D341Med (cell line): ENCODE measurements around the gene LASP1.
"Not testable (repeated sequence)": the region's sequence is repeated elsewhere in the genome, so short reads cannot be mapped to it uniquely, and the experiment has no call there.

Experiments
- DNase-seq: peaks from one replicate; pipeline ENCODE4 v3.0.0; 2012; ENCODE audit warnings: low spot score

LASP1 gene

DNA sequence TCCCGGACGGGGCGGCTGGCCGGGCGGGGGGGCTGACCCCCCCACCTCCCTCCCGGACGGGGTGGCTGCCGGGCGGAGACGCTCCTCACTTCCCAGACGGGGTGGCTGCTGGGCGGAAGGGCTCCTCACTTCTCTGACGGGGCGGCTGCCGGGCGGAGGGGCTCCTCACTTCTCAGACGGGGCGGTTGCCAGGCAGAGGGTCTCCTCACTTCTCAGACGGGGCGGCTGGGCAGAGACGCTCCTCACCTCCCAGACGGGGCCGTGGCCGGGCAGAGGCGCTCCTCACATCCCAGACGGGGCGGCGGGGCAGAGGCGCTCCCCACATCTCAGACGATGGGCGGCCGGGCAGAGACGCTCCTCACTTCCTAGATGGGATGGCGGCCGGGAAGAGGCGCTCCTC, 60.9 kb downstream of the LASP1 start:
- not testable (repeated sequence) for DNase-seq

DNA sequence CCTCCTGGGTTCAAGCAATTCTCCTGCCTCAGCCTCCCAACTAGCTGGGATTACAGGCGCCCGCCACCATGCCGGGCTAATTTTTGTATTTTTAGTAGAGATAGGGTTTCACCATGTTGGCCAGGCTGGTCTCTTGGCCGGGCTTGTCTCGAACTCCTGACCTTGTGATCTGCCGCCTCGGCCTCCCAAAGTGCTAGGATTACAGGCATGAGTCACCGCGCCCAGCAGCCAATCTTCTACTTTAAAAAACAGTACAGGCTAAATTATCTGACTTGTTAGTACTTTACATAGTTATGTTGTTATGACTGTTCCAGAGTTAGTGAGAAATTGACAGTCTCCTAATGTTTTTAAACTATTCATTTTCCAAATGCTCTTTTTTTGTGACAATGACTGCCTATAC, 64.1 kb downstream of the LASP1 start:
- not testable (repeated sequence) for DNase-seq

DNA sequence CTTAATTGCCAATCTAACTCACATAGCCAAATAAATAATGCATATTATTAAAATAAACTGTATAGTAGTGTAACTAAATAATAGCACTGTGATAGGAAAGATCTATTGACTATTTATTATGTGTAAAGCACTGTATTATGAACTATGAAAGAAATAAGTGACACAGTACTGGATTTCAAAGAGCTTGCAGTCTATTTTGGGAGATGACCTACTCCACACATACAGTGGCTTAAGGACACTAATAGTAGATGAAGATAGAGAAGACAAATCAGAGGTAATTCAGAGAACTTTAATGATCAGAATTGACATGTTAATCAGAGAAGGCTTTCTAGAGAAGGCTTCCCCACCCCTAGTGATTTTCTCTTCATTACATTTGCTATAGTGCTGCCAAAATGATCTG, 70.1 kb downstream of the LASP1 start:
- no peak for DNase-seq

DNA sequence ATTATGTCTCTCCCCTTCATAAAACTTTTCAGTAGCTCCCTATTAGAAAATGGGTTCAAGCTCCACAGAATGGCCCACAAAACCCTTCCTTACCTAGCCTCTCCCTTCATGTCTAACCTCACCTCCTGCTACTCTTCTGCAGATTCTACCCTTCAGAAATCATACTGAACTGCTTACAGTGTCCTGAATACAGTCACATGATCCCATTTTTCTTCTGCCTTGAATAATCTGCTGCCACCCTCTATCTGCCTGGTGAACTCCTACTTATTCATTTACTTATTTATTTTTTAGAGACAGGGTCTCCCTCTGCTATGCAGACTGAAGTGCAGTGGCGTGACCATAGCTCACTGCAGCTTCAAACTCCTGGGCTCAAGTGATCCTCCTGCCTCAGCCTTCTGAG, 70.5 kb downstream of the LASP1 start:
- DNase-seq: no peak

DNA sequence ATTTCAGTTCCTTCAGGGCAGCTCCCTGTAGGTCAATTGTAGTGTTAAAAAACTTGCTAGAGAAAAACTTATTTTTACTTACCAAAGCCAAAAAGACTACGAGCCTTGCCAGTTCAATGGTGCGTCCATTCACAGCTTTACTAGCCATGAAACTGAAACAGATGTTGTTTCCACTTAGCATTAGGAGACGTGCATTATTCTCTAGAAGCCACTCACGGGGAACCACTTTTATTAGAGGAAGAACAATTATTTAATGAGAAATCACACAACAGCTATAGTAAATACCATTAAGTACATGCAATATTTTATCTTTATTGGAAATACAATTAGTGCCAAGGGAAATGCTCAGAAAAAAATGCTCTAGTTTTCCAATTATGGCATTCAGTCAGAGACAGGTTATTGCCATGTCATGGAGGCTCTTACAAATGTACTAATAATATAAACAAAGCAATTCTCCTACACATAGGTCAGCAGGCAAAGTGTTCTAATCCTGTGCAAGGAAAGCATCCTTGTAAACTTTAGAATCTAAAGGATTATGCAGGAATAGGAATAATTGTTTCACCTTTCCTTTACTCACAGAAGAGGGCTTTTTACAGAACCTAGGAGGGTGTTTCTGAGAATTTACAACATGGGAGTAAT, 73.0 kb downstream of the LASP1 start:
- DNase-seq: no peak

DNA sequence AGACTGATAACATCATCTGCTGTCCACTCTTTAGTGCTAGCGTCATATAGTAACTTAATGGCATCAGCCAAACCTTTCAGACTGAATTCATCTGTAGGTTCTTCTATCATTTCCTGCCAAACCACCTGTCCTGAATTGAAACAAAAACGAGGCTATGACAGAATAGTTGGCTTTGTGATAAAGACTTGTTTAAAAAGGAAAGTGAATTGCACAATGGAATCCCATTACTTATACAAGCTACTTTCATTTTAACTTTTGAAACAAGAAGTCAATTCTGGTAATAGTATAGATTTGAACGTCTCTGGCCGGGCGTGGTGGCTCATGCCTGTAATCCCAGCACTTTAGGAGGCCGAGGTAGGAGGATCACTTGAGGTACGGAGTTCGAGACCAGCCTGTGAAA, 73.7 kb downstream of the LASP1 start:
- no peak for DNase-seq

DNA sequence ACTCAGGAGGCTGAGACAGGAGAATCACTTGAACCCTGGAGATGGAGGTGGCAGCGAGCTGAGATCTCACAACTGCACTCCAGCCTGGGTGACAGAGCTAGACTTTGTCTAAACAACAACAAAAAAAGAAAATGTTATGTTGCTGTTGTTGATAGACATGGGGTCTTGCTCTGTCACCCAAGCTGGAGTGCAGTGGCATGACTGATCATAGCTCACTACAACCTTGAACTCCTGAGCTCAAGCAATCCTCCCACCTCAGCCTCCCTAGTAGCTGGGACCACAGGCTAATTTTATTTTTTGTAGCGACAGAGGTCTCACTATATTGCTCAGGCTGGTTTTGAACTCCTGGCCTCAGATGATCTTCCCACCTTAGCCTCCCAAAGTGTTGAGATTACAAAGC, 77.3 kb downstream of the LASP1 start:
- no peak for DNase-seq

DNA sequence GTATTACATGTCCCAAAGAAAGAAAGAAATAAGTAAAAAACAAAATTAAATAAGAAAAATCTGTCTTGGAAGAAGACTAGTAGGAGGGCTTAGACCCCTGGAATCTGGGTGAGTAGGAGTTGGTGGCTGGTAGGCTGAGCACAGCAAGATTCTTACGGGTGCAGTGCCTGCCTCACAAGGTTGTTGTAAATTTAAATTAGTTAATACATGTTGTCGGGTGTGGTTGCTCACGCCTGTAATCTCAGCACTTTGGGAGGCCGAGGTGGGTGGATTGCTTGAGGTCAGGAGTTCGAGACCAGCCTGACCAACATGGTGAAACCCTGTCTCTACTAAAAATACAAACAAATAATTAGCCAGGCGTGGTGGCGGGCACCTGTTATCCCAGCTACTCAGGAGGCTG, 83.9 kb downstream of the LASP1 start:
- DNase-seq: not testable (repeated sequence)

DNA sequence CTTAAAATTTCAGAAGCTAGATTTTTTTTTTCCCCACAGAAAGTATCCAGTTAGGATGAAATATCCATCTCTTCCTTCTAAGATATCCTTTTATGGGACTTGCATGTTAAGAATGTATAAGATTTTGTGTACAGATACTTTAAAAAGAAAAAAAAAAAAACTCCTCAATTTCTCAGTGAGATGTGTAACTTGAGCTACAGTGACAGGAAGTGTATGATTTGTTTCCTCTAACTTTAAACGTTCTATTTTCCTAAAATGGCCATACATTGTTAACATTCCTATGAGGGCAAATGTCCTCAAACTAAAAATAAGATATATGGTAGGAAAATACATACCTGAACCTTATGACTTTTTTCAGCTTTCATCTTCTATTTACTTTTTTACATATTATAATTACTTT, 88.5 kb downstream of the LASP1 start:
- no peak for DNase-seq

DNA sequence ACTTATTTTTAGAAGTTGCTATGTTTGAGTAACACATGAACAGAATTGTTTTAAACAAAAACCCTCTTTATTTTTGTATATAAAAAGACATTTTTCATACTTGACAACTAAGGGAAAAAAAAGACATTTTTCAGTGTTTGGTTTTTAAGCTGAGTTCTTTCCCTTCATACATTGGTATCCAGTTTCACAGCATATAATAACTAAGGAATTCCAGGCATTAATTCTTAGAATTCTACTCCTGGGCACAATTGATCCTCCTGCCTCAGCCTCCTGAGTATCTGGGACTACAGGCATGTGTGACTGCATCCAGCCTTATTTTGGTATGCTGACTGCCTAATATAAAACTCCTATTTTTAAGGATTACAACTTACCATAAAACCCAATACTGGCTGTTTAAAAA, 88.9 kb downstream of the LASP1 start:
- no peak for DNase-seq

DNA sequence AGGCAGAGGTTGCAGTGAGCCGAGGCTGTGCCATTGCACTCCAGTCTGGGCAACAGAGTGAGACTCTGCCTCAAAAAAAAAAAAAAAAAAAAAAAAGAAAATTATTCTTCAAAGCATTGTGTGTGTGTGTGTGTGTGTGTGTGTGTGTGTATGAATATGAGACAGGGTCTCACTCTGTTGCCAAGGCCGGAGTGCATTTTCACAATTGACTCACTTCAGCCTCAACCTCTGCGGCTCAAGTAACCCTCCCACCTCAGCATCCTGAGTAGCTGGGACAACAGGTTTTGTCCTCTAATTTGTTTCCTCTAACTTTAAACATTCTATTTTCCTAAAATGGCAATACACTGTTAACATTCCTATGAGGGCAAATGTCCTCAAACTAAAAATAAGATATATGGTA, 89.7 kb downstream of the LASP1 start:
- no peak for DNase-seq

DNA sequence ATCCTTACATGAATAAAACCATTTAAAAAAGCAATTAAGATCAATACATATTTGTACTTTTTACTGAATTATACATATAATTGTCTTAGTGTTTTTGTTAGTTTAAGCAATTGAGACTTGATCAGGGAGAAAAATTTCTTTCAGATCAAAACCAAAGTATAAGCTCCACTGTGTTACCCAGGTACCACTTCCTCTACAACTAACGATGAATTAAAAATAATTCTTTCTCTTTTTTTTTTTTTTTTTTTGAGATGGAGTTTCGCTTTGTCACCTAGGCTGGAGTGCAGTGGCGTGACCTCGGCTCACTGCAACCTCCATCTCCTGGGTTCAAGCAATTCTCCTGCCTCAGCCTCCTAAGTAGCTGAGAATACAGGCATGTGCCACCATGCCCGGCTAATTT, 90.5 kb downstream of the LASP1 start:
- no peak for DNase-seq

DNA sequence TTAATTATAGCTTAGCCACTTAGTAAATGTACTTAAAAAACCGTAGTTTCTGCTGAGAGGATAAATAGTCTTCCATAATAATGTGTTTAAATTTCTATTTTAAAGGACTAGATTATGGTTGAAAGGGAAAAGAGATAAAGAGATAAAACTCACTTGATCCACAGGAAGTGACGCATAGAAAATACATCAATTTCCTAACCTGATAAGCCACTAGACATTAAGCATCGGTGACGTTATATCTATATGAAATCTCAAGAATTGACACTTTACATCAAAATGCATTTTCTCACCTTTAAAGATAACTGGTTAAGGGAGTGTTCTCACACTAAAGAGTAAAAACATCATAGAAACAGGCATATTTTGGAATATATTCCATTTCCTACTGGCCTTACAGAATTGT, 91.6 kb downstream of the LASP1 start:
- DNase-seq: no peak

DNA sequence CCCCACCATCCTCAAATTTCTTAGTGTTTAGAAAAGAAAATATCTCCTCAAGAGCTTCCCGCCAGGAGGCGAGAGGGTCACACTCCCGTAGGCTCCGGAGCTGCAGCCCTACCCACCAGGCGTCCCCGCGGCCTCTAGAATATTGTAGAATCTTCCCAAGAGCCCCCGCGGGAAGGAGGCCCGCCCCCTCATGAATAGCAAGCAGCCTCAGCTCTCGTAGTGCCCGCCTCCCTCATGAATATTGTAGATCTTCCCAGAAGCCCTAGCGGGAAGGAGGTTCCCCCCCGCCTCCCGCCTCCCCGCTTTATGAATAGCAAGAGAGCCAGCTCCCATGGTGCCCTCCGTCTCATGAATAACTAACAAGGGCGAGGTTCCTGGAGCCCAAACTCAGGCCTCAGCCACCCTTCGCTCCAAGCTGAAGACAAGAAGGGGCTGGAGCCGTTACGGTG, 97.5 kb downstream of the LASP1 start, which contains the start of gene FBXO47:
FBXO47 (minus strand) TSS at position 114 of the 449 bp plus-strand sequence. CDS start 4,378 bp downstream, outside the sequence.
- DNase-seq: peak; percentile 41

DNA sequence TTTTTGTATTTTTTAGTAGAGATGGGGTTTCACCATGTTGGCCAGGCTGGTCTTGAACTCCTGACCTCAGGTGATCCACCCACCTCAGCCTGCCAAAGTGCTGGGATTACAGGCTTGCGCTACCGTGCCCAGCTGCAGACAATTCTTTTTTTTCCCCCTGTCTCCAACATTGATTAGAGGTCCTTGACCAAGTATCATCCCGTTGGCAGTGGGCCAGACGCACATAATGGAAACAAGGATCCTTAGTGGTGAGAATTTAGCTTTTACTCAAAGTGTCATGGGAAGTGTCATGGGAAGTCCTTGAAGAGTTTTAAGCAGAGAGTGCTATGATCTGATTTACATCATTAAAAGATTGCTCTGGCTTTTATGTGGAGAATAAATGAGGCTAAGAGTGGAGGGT, 99.4 kb downstream of the LASP1 start:
- no peak for DNase-seq

DNA sequence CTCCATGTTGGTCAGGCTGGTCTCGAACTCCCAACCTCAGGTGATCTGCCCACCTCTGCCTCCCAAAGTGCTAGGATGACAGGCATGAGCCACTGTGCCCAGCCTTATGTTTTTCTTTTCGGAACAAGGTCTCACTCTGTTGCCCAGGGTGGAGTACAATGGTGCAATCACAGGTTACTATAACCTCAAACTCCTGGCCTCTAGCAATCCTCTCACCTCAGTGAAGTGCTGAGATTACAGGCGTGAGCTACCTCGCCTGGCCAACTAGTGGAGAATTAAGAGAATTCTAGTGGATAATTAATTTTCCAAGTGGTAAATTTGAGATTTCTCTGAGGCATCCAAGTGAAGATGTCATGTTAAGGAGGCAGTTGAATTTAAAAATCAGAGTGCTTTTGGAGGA, 100.3 kb downstream of the LASP1 start:
- no peak for DNase-seq

DNA sequence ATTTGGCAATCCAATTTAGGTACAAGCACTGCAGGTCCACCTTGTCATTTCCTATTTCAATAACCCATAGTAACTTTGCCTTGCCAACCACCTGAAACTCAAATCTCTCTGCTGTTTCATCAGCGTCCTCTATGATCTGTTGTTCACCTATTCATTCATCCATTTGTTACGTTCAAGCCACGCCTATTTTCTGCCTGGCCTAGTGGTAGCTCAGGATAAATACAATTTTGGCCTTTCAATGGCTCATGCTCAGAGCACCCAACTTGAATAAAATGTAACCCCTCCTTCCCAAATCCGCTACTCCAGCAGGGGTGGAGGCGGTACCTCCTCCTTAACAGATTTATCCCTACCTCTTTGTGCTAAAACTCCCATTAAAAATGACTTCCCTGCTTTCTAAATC, 100.9 kb downstream of the LASP1 start:
- DNase-seq: peak; percentile 22
